T-helper 2 cell treated with Interferon-gamma antibody and Interleukin-4, amounts not matched to agents 100 ng/mL and 5 ng/mL, for 36 hours (primary cell): Measurements from ENCODE around the gene MSH2. TPM values are rescaled to one million over a fixed set of nuclear protein-coding genes. Genes with fewer than 3 reads are reported as not detected.
"Not testable (repeated sequence)": the region's sequence is repeated elsewhere in the genome, so short reads cannot be mapped to it uniquely, and the experiment has no call there.

Experiments used
- intact Hi-C: fragments of 100-400 bp; cut with micrococcal nuclease; formaldehyde crosslinking; loops from one replicate; pipeline ENCODE4 v1.15.1; 2023
- total RNA-seq: library from RNA; stranded (reverse); gene quantifications from 2 replicates; pipeline ENCODE4 v1.2.3, GENCODE V29; 2022

Gene MSH2
- 53.4 and 53.5 TPM in 2 replicates for total RNA-seq

DNA sequence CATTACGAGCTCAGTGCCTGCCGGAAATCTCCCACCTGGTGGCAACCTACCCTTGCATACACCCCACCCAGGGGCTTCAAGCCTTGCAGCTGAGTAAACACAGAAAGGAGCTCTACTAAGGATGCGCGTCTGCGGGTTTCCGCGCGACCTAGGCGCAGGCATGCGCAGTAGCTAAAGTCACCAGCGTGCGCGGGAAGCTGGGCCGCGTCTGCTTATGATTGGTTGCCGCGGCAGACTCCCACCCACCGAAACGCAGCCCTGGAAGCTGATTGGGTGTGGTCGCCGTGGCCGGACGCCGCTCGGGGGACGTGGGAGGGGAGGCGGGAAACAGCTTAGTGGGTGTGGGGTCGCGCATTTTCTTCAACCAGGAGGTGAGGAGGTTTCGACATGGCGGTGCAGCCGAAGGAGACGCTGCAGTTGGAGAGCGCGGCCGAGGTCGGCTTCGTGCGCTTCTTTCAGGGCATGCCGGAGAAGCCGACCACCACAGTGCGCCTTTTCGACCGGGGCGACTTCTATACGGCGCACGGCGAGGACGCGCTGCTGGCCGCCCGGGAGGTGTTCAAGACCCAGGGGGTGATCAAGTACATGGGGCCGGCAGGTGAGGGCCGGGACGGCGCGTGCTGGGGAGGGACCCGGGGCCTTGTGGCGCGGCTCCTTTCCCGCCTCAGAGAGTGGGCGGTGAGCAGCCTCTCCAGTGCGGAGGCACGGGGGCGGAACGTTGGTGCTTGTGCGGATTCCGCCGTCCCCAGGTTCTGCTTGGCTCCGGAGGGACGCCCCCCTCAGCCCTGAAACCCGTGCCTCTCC is at the start of gene MSH2:
Gene MSH2, plus strand, starts transcription at position 352 of the 804 bp plus-strand sequence. Its CDS starts 36 bp downstream, at position 388.
- intact Hi-C loops, result loop anchor here (1.0 to 10.0 kb wide), 6 partner anchors 118 to 1836 kb away; partner anchors contain the start of genes FBXO11 and MSH6

DNA sequence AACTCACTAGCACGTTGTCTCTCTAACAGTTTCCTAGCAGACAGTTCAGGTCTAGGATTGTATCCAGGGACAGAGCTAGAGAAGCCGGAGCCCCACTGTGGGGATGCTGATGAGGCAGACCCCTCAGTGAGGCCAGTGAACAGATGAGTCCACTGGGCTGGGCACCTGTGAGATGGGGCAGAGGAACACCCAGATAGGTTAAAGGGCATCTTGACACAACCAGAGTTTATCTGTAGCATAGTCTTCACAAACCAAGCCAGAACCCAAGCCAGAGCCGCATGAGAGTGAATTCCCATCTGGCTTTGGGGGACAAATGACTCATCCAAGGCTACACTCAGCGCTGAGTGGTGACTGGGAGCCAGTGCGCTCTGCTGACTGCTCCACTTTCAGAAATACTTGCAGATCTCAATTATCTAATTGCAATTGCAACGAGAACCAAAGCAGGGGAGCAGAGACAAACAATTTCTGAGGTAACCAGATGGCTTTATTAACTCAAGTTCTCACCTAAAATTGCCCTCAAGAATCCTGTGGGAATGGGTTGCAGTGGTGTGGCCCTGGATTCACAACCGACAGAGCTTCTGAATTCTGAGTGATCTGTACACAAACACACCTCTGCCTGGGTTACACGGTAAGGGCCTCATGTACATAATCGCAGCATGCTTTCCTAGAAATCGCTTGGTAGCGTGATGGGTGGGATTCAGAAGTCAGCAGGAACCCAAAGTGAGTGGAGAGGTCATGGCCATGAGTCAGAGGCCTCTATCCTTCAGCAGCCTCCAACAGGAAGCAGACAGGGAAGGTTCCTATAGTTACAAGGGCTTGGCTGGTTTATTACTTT is 48.7 kb upstream of the MSH2 start:
- intact Hi-C loops, result no loop called here

DNA sequence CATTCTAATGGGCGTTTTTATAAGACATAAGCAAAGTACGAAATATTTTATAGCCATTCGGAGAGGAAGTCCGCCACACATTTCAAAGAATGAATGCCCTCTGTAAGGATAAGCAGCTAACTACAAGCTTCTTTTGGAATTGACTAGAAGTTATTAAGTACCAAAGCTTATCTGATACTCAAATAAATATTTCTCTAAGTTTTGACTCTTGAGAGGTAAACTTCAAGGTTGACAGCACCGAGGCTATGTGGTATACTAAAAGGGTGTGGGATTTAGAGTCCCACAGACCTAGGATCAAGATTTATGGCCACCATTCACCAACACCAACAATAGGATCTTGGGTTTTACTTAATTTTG is 48.1 kb upstream of the MSH2 start:
- intact Hi-C loops, result no loop called here

- intact Hi-C loops, result no loop called here
These were observed 45.5 kb upstream of the MSH2 start for GRCh38 chr2:47357483-47357882.

DNA sequence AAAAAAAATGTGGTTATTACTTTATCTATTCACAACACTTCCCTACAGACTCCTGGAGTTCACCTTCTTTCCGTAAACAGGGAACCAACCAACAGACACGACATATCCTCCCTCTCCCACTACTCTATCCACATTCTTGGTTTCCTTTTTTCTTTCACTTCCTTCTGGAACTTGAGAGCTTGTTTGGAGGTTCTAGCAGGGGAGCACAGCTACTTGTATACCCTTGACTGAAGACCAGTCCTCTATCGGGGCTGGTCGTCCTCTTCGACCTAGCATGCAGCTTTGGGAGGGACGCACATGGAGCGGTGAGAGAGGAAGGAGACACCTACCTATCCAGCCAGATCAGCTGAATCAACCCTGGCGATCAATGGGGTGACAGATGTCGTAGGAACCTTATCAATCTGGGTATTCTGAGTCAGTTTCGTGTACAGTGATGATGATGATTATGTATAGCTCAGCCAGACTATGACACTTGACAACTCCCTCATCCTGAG is 43.5 kb upstream of the MSH2 start:
- intact Hi-C loops, result no loop called here

DNA sequence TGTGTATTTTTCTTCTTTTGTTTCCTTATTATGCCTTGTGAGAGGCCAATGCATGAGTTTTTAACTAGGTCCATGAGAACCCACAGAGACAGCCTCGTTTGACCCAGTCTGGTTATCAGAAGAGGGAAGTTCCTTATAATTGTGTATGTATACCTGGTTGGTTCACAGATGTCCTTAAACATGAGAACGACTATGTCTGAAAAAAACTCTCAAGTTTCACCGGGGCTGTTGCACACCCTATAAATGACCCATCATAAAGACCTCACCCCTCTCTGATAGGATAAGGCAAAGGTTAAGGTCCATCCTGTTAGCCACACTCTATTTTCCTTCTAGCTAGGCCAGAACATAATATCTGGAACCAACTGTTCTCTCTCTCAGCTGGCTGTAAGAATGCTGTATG is 42.7 kb upstream of the MSH2 start:
- intact Hi-C loops, result no loop called here

- intact Hi-C loops, result no loop called here
These were observed 42.0 kb upstream of the MSH2 start for GRCh38 chr2:47360927-47361326.

GRCh38 chr2:47361505-47362229 is 41.3 kb upstream of the MSH2 start:
- intact Hi-C loops, result not testable (repeated sequence)

GRCh38 chr2:47373747-47374146 is 29.2 kb upstream of the MSH2 start:
- intact Hi-C loops, result no loop called here

- intact Hi-C loops, result no loop called here
These were observed 27.6 kb upstream of the MSH2 start for GRCh38 chr2:47375307-47375706.

DNA sequence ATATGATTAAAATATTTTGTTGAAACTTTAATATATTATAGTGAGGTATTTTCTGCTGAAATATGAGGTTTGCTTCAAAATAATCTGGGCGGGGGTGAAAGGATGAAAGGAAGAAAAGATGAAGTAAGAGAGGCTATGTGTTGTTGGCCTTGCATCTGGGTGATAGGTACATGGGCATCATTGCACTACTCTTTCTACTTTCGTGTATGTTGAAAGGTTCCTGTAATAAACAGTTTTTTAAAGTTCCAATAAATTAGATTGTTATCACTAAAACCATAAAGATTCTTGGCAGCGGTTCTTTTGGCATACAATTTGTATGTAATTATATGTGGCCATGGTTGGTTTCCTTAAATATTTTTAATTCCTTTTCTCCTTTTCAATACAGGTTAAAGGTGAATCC is 23.6 kb upstream of the MSH2 start:
- intact Hi-C loops, result no loop called here

DNA sequence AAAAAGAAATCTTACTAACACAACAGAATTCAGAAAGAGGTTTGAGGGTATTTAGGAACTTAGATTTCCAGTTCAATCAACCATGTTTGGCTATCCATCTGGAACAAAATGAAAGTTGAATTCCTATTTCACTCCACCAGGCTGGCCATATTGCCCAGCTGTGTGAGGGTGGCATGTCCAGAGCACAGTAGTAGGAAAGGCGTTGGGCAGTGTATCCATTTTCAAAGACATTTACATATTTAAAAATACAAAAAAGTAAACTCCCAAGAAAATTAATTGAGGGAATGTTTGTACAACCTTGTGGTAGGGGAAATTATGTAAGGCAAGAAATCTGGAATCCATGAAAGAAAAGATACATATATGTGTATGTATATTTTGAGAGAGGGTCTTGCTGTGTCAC is 21.5 kb upstream of the MSH2 start:
- intact Hi-C loops, result no loop called here

GRCh38 chr2:47386551-47386950 is 16.4 kb upstream of the MSH2 start:
- intact Hi-C loops, result loop anchor here (5.0 kb wide), 1 partner anchor 381 kb away; no protein-coding TSS in a partner anchor

- intact Hi-C loops, result loop anchor here (1.0 to 5.0 kb wide), 2 partner anchors 54 to 378 kb away; no protein-coding TSS in a partner anchor
These were observed 14.1 kb upstream of the MSH2 start for GRCh38 chr2:47388888-47389287.

DNA sequence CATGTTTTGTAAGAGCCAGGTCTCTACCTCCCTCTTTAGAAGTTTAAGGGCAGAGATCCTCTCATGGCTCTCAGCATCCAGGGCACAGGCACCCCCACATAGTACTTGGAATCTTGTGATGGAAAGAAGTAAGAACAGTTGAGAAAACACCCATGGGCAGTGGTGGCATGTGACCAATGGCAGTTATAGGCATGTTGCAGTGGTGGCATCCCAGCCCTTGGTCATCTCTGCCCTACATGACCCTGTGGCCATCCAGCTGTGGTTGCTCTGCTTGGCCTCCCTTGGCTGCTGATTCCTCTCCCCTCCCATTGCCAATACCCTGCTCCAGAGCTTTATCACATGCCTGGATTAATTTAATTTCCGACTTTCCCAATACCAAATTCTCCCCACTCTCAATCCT is 13.3 kb upstream of the MSH2 start:
- intact Hi-C loops, result loop anchor here (5.0 kb wide), 1 partner anchor 378 kb away; no protein-coding TSS in a partner anchor

GRCh38 chr2:47401789-47402554 is 984 bp upstream of the MSH2 start:
- intact Hi-C loops, result loop anchor here (2.0 to 10.0 kb wide), 3 partner anchors 417 to 1835 kb away; partner anchors contain the start of gene FBXO11

DNA sequence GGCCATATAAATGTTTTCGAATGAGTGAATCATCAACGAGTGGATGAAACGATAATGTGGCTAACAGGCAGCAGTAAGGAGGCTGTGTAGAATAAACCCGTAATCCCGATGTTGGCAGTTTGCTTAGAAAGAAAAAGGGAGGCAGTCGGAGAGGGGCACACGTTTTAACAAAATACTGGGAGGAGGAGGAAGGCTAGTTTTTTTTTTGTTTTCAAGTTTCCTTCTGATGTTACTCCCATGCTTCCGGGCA is 476 bp upstream of the MSH2 start:
- intact Hi-C loops, result loop anchor here (2.0 to 10.0 kb wide), 3 partner anchors 418 to 1835 kb away; partner anchors contain the start of gene FBXO11

DNA sequence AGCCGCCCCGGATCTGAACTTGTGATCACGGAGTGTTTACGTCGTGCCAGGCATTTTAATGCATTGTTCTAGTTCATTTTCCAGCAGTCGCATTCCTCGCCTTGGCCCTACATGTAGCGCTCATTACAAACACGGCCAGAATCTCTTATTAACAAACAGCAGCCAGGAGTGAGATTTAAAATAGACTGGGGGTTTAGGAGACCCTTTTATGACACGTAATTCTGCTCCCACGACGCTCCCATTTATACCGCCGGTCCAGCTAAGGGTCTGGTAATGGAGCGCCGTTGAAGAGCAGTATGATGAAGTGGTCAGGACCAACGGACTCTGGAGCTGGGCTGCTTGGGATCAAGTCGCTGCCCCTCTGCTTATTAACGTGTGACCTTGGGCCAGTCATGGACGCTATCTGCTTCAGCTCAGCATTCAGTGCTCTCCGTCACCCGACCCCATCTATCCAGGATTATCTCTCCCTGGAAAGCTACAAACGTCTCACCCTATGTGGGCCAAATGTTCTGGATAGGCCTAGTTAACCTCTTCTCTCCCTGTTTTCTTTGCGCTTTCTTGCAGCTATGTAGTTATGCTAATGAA is 745 bp downstream of the MSH2 start:
- intact Hi-C loops, result loop anchor here (1.0 to 10.0 kb wide), 6 partner anchors 118 to 1836 kb away; partner anchors contain the start of genes FBXO11 and MSH6

DNA sequence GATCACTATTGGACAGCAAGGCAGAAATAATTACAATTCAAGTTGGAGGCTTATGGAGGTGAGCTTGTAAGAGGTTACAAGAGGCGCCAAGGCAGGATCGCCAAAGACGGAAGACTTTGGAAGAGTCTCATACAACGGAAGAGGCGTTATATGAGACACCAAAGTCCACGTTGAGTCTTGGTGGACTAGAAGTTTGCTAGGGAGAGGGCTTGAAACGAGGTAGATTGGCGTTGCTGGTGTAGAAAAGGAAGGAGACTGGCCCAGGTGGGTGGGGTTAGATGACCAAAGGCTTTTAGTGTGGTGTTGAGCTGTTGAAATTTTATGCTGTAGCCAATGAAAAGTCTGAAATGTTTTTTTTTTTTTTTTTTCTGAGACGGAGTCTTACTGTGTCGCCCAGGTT is 1.4 kb downstream of the MSH2 start:
- intact Hi-C loops, result loop anchor here (5.0 to 10.0 kb wide), 2 partner anchors 500 to 1837 kb away; partner anchors contain the start of gene FBXO11

DNA sequence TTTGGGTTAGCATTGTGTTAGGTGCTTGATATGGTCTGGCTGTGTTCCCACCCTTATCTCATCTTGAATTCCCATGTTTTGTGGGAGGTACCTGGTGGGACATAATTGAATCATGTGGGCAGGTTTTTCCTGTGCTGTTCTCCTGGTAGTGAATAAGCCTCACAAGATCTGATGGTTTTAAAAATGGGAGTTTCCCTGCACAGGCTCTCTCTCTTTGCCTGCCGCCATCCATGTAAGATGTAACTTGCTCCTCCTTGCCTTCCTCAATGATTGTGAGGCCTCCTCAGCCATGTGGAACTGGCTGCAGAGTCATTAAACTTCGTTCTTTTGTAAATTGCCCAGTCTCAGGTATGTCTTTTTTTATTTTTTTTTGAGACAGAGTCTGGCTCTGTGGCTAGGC is 2.8 kb downstream of the MSH2 start:
- intact Hi-C loops, result loop anchor here (10.0 kb wide), 1 partner anchor 499 kb away; the partner anchor contains the start of gene FBXO11
